ENCODE results near the gene STEAP3.

STEAP3 gene

GRCh38 chr2:119260646-119261492 lies 37.2 kb downstream of the STEAP3 start:
- in situ Hi-C loops (cut with HindIII; ENCODE audit: low sequenced_read_pairs), result no loop called here
- H3K4me3 ChIP-seq (ENCODE audit: low read depth, low read length), result no peak overlapping the region
- TF ChIP-seq CTCF (IDR thresholded peaks at IDR 0.05; ENCODE audit: low read depth, low read length), result no peak
- peak; percentile 45 for DNase-seq (ENCODE audit: low read depth, low spot score)

GRCh38 chr2:119261493-119262225 lies 38.0 kb downstream of the STEAP3 start:
- no peak overlapping the region for H3K4me3 ChIP-seq (ENCODE audit: low read depth, low read length)
- no peak for DNase-seq (ENCODE audit: low read depth, low spot score)
- no peak for TF ChIP-seq CTCF (IDR thresholded peaks at IDR 0.05; ENCODE audit: low read depth, low read length)
- in situ Hi-C loops (cut with HindIII; ENCODE audit: low sequenced_read_pairs), result no loop called here

GRCh38 chr2:119263025-119263424 lies 39.4 kb downstream of the STEAP3 start:
- no peak for DNase-seq (ENCODE audit: low read depth, low spot score)
- TF ChIP-seq CTCF (IDR thresholded peaks at IDR 0.05; ENCODE audit: low read depth, low read length), result no peak
- in situ Hi-C loops (cut with HindIII; ENCODE audit: low sequenced_read_pairs), result no loop called here
- H3K4me3 ChIP-seq (ENCODE audit: low read depth, low read length), result no peak overlapping the region

- DNase-seq (ENCODE audit: low read depth, low spot score), result no peak
- in situ Hi-C loops (cut with HindIII; ENCODE audit: low sequenced_read_pairs), result no loop called here
- no peak for TF ChIP-seq CTCF (IDR thresholded peaks at IDR 0.05; ENCODE audit: low read depth, low read length)
- no peak overlapping the region for H3K4me3 ChIP-seq (ENCODE audit: low read depth, low read length)
Observed at GRCh38 chr2:119263656-119264055, 40.0 kb downstream of the STEAP3 start.

- in situ Hi-C loops (cut with HindIII; ENCODE audit: low sequenced_read_pairs), result no loop called here
- DNase-seq (ENCODE audit: low read depth, low spot score), result peak; percentile 43
- TF ChIP-seq CTCF (IDR thresholded peaks at IDR 0.05; ENCODE audit: low read depth, low read length), result peak; percentile 90
- H3K4me3 ChIP-seq (ENCODE audit: low read depth, low read length), result no peak overlapping the region
Observed at GRCh38 chr2:119264781-119265692, 41.4 kb downstream of the STEAP3 start.

GRCh38 chr2:119265693-119266066 lies 42.0 kb downstream of the STEAP3 start:
- in situ Hi-C loops (cut with HindIII; ENCODE audit: low sequenced_read_pairs), result no loop called here
- DNase-seq (ENCODE audit: low read depth, low spot score), result no peak
- no peak overlapping the region for H3K4me3 ChIP-seq (ENCODE audit: low read depth, low read length)
- TF ChIP-seq CTCF (IDR thresholded peaks at IDR 0.05; ENCODE audit: low read depth, low read length), result no peak

Data from astrocyte of the spinal cord (primary cell).